NCI-H524 (cell line): ENCODE data around the gene DNAJB12.
A peak's percentile ranks its signal among the peaks of the same experiment; 100 is the strongest.
"Not testable (repeated sequence)": the region's sequence is repeated elsewhere in the genome, so short reads cannot be mapped to it uniquely, and the experiment has no call there.

ENCODE experiments used
- DNase-seq, 2 experiments: peaks; one replicate each; lab custom pipeline; 2025; lab: John Stamatoyannopoulos, UW

DNAJB12 gene

GRCh38 chr10:72354356-72355213 lies at the start of gene DNAJB12:
Gene DNAJB12 (minus strand): TSS chr10:72354919. CDS start chr10:72354897, 22 bp downstream.
- DNase-seq = peak; percentile 75 to 84

GRCh38 chr10:72395581-72395980 lies 40.9 kb upstream of the DNAJB12 start:
- not testable (repeated sequence) for DNase-seq

GRCh38 chr10:72392571-72392970 lies 37.9 kb upstream of the DNAJB12 start:
- no peak for DNase-seq

- no peak for DNase-seq
Observed at GRCh38 chr10:72390764-72391163, 36.0 kb upstream of the DNAJB12 start.

- DNase-seq = no peak
Observed at GRCh38 chr10:72389716-72390115, 35.0 kb upstream of the DNAJB12 start.

GRCh38 chr10:72389014-72389413 lies 34.3 kb upstream of the DNAJB12 start:
- no peak for DNase-seq

GRCh38 chr10:72388062-72388461 lies 33.3 kb upstream of the DNAJB12 start:
- DNase-seq = no peak

GRCh38 chr10:72386916-72387586 lies 32.3 kb upstream of the DNAJB12 start:
- DNase-seq = no peak

GRCh38 chr10:72385724-72386123 lies 31.0 kb upstream of the DNAJB12 start:
- DNase-seq = no peak

GRCh38 chr10:72384982-72385381 lies 30.3 kb upstream of the DNAJB12 start:
- not testable (repeated sequence) for DNase-seq

GRCh38 chr10:72379776-72380175 lies 25.1 kb upstream of the DNAJB12 start:
- DNase-seq = peak in 1 of 2 experiments; percentile 63

- peak in 1 of 2 experiments; percentile 60 for DNase-seq
Observed at GRCh38 chr10:72379062-72379461, 24.3 kb upstream of the DNAJB12 start.

GRCh38 chr10:72375585-72375984 lies 20.9 kb upstream of the DNAJB12 start:
- peak in 1 of 2 experiments; percentile 36 for DNase-seq

GRCh38 chr10:72375173-72375572 lies 20.5 kb upstream of the DNAJB12 start:
- no peak for DNase-seq

GRCh38 chr10:72370201-72370722 lies 15.5 kb upstream of the DNAJB12 start:
- no peak for DNase-seq

- no peak for DNase-seq
Observed at GRCh38 chr10:72367301-72367960, 12.7 kb upstream of the DNAJB12 start.

GRCh38 chr10:72365106-72365895 lies 10.6 kb upstream of the DNAJB12 start:
- DNase-seq = no peak

- peak; percentile 60 to 90 for DNase-seq
Observed at GRCh38 chr10:72364239-72364777, 9.6 kb upstream of the DNAJB12 start.

- DNase-seq = no peak
Observed at GRCh38 chr10:72356987-72357386, 2.3 kb upstream of the DNAJB12 start.

- DNase-seq = no peak
Observed at GRCh38 chr10:72356115-72356514, 1.4 kb upstream of the DNAJB12 start.

- DNase-seq = no peak
Observed at GRCh38 chr10:72355214-72355555, 466 bp upstream of the DNAJB12 start.
